H1 (cell line): ENCODE data around the gene TMC6. TPM values are rescaled to one million over a fixed set of nuclear protein-coding genes. Genes with fewer than 3 reads are reported as not detected.

Source experiments
- CTCF ChIA-PET: fragments of 300-600 bp; sonication (Branson Sonifier 250); formaldehyde crosslinking; loops from one replicate; lab custom pipeline; 2021; ENCODE audit not compliant: partially characterized antibody; lab: Charles Lee
- POLR2A ChIA-PET: fragments of 300-600 bp; sonication (Branson Sonifier 250); formaldehyde crosslinking; loops from one replicate; lab custom pipeline; 2021; ENCODE audit warnings: inconsistent platforms; ENCODE audit not compliant: partially characterized antibody; lab: Charles Lee
- DNase-seq, 2 experiments: peaks; one replicate each; pipeline versions ENCODE4 v3.0.0 to v3.0.0-alpha.2; 2010 to 2022; ENCODE audit warnings: low spot score in 2 of 2, low read depth in 1 of 2, mixed read lengths in 1 of 2
- FAIRE-seq: peaks from 2 replicates; lab custom pipeline; 2011; peaks lifted over from hg19 to GRCh38; lab: Jason Lieb, UNC
- H2AFZ ChIP-seq: 2 replicates; pipeline ENCODE4 v1.8.1; 2012; ENCODE audit warnings: low read length, inconsistent platforms
- H2AK5ac ChIP-seq: 2 replicates; pipeline ENCODE4 v1.6.1; 2013; ENCODE audit warnings: low read depth, low read length
- H2BK120ac ChIP-seq: replicated peaks from 2 replicates; pipeline ENCODE3; 2013; ENCODE audit warnings: low read depth, low read length, inconsistent platforms
- H2BK12ac ChIP-seq: 2 replicates; pipeline ENCODE4 v1.6.1; 2013; ENCODE audit warnings: low read depth, low read length
- H2BK15ac ChIP-seq: 2 replicates; pipeline ENCODE4 v1.6.1; 2013; ENCODE audit warnings: low read length
- H2BK20ac ChIP-seq: 2 replicates; pipeline ENCODE4 v1.6.1; 2013; ENCODE audit warnings: low read length
- H2BK5ac ChIP-seq: 2 replicates; pipeline ENCODE4 v1.6.1; 2013; ENCODE audit warnings: low read depth, low read length
- H3K14ac ChIP-seq: 2 replicates; pipeline ENCODE4 v1.6.1; 2013; ENCODE audit warnings: inconsistent platforms; ENCODE audit not compliant: insufficient read length
- H3K18ac ChIP-seq: 2 replicates; pipeline ENCODE4 v1.6.1; 2013; ENCODE audit warnings: low read length; ENCODE audit errors: extremely low read depth
- H3K23ac ChIP-seq: 2 replicates; pipeline ENCODE4 v1.6.1; 2013; ENCODE audit warnings: inconsistent platforms; ENCODE audit not compliant: insufficient read length
- H3K23me2 ChIP-seq: 2 replicates; pipeline ENCODE4 v1.6.1; 2013; ENCODE audit warnings: low read depth, low read length
- H3K27ac ChIP-seq: 2 replicates; pipeline ENCODE4 v1.6.1; 2011; ENCODE audit warnings: low read depth, low read length, inconsistent platforms
- H3K27me3 ChIP-seq, 4 experiments: replicated peaks in 1 of 4; 1 replicate in 1 of 4; 2 replicates in 3 of 4; pipeline versions ENCODE4 v1.6.1 to v1.8.1; 2011 to 2013; ENCODE audit warnings: low read length in 3 of 4, mild to moderate bottlenecking in 3 of 4, inconsistent platforms in 2 of 4, mixed read lengths in 2 of 4, moderate library complexity in 1 of 4; ENCODE audit not compliant: control insufficient read depth in 3 of 4, insufficient read depth in 3 of 4; ENCODE audit errors: extremely low read depth in 1 of 4
- H3K36me3 ChIP-seq, 4 experiments: 2 replicates each; pipeline versions ENCODE4 v1.6.1 to v1.8.1; 2011 to 2013; ENCODE audit warnings: mild to moderate bottlenecking in 4 of 4, low read length in 3 of 4, moderate library complexity in 2 of 4, control low read depth in 1 of 4, inconsistent platforms in 1 of 4; ENCODE audit not compliant: insufficient read depth in 4 of 4, control insufficient read depth in 2 of 4
- H3K4ac ChIP-seq: replicated peaks from 2 replicates; pipeline ENCODE3; 2013; ENCODE audit warnings: low read length, low read depth, mixed read lengths, inconsistent platforms; ENCODE audit not compliant: insufficient read length
- H3K4me1 ChIP-seq, 4 experiments: replicated peaks in 1 of 4; 1 replicate in 1 of 4; 2 replicates in 3 of 4; pipeline versions ENCODE4 v1.6.1 to v1.8.1; 2011 to 2013; ENCODE audit warnings: low read length in 3 of 4, inconsistent platforms in 2 of 4, mixed read lengths in 1 of 4; ENCODE audit not compliant: insufficient read depth in 4 of 4, control insufficient read depth in 3 of 4
- H3K4me2 ChIP-seq, 2 experiments: 2 replicates each; pipeline versions ENCODE4 v1.6.1 to v1.8.1; 2011 to 2013; ENCODE audit warnings: low read depth in 2 of 2, low read length in 2 of 2, control low read depth in 1 of 2, inconsistent platforms in 1 of 2, mild to moderate bottlenecking in 1 of 2; ENCODE audit not compliant: insufficient read depth in 1 of 2
- H3K4me3 ChIP-seq, 4 experiments: fragments of 200-600, 300-600 bp in 1 of 4; sonication (generic), shearing (Covaris generic), sonication (Bioruptor Twin) in 1 of 4; 2 replicates each; pipeline versions ENCODE4 v1.5.1 to v1.8.1; 2011 to 2016; ENCODE audit warnings: low read length in 4 of 4, low read depth in 3 of 4, control low read depth in 2 of 4, inconsistent platforms in 2 of 4, mild to moderate bottlenecking in 2 of 4, mixed read lengths in 1 of 4, moderate library complexity in 1 of 4; ENCODE audit not compliant: insufficient read depth in 2 of 4; ENCODE audit errors: extremely low read depth in 1 of 4
- H3K56ac ChIP-seq: replicated peaks from 2 replicates; pipeline ENCODE3; 2013; ENCODE audit warnings: low read depth, mild to moderate bottlenecking, mixed read lengths, low read length, inconsistent platforms; ENCODE audit not compliant: insufficient read length
- H3K79me1 ChIP-seq: 2 replicates; pipeline ENCODE4 v1.6.1; 2013; ENCODE audit warnings: low read depth, low read length, control low read depth
- H3K79me2 ChIP-seq, 2 experiments: 2 replicates each; pipeline versions ENCODE4 v1.6.1 to v1.8.1; 2012 to 2013; ENCODE audit warnings: low read length in 2 of 2, mild to moderate bottlenecking in 2 of 2, inconsistent platforms in 1 of 2; ENCODE audit not compliant: insufficient read depth in 2 of 2, control insufficient read depth in 1 of 2
- H3K9ac ChIP-seq, 4 experiments: replicated peaks in 1 of 4; 1 replicate in 1 of 4; 2 replicates in 3 of 4; pipeline versions ENCODE4 v1.6.1 to v1.8.1; 2011 to 2013; ENCODE audit warnings: low read depth in 3 of 4, low read length in 3 of 4, control low read depth in 2 of 4, mild to moderate bottlenecking in 2 of 4, moderate library complexity in 2 of 4, inconsistent platforms in 1 of 4; ENCODE audit errors: extremely low read depth in 1 of 4
- H3K9me3 ChIP-seq, 2 experiments: 2 replicates each; pipeline versions ENCODE4 v1.6.1 to v1.8.1; 2012 to 2013; ENCODE audit warnings: mild to moderate bottlenecking in 2 of 2, moderate library complexity in 2 of 2, control low read depth in 1 of 2, inconsistent platforms in 1 of 2, low read depth in 1 of 2, low read length in 1 of 2, mixed read lengths in 1 of 2; ENCODE audit not compliant: insufficient read depth in 2 of 2
- H4K20me1 ChIP-seq, 2 experiments: replicated peaks in 1 of 2; 2 replicates each; pipeline versions ENCODE3 to v1.8.1; 2011 to 2013; ENCODE audit warnings: inconsistent platforms in 2 of 2, low read length in 2 of 2, mild to moderate bottlenecking in 1 of 2; ENCODE audit not compliant: insufficient read depth in 2 of 2, control insufficient read depth in 1 of 2
- H4K5ac ChIP-seq: 2 replicates; pipeline ENCODE4 v1.6.1; 2013; ENCODE audit warnings: low read length, low read depth, mixed read lengths, inconsistent platforms; ENCODE audit not compliant: insufficient read length
- H4K8ac ChIP-seq: 2 replicates; pipeline ENCODE4 v1.8.0; 2013; ENCODE audit warnings: mild to moderate bottlenecking, moderate library complexity, low read length, inconsistent platforms; ENCODE audit not compliant: insufficient read depth; ENCODE audit errors: extremely low read depth
- H4K91ac ChIP-seq: replicated peaks from 2 replicates; pipeline ENCODE3; 2013; ENCODE audit warnings: low read length, mixed read lengths, inconsistent platforms; ENCODE audit not compliant: insufficient read length
- EZH2 ChIP-seq: fragments of 200-600 bp; sonication (generic); IDR thresholded peaks from 2 replicates; pipeline ENCODE4 v1.7.1; 2012; ENCODE audit warnings: low read depth, mild to moderate bottlenecking, moderate library complexity, low read length, inconsistent platforms; ENCODE audit not compliant: severe bottlenecking
- TAF7 ChIP-seq: optimal IDR thresholded peaks from 2 replicates; pipeline ENCODE3; 2011; ENCODE audit warnings: low read depth, mild to moderate bottlenecking, inconsistent platforms, low read length, moderate library complexity, borderline replicate concordance
- WGBS, 2 experiments: shearing (Covaris generic) in 1 of 2; methylation state at CpG; one replicate each; pipeline versions ENCODE4 v1.1.6 to v1.1.7; 2013 to 2015; ENCODE audit warnings: low lambda C conversion rate in 2 of 2, mixed read lengths in 2 of 2, inconsistent platforms in 1 of 2, low coverage in 1 of 2, missing lambda C conversion rate in 1 of 2; ENCODE audit not compliant: insufficient replicate concordance in 2 of 2, insufficient coverage in 1 of 2, insufficient read length in 1 of 2; ENCODE audit errors: extremely low coverage in 1 of 2, missing lambda C conversion rate in 1 of 2; 5-methylcytosine and 5-hydroxymethylcytosine counted together
- polyA plus RNA-seq, 7 experiments: library from polyadenylated mRNA; depleted of rRNA in 3 of 7; stranded (reverse) in 5 of 7; unstranded in 2 of 7; fragments of >200 nt in 5 of 7; fragments of 200-250 nt in 2 of 7; gene quantifications; 1 replicate in 5 of 7; 2 replicates in 1 of 7; 4 replicates in 1 of 7; pipeline versions ENCODE4 v1.2.1 to v1.2.3, GENCODE V29; 2011 to 2013; ENCODE audit warnings: missing spikeins in 2 of 7, mixed read lengths in 2 of 7
- total RNA-seq: library from RNA; stranded (reverse); fragmentation: NEBNext Ultra II Directional; extraction: Animal tissue kit (Norgen Biotek cat#: 25700); gene quantifications from 2 replicates; pipeline ENCODE4 v1.2.1, GENCODE V29; 2021

The TMC6 gene
- total and polyA plus RNA-seq, 2 of the 8 experiments (the other 6 are each of a cell fraction or from before 2014, with no cell fraction given), result 39.4 to 77.6 TPM

DNA sequence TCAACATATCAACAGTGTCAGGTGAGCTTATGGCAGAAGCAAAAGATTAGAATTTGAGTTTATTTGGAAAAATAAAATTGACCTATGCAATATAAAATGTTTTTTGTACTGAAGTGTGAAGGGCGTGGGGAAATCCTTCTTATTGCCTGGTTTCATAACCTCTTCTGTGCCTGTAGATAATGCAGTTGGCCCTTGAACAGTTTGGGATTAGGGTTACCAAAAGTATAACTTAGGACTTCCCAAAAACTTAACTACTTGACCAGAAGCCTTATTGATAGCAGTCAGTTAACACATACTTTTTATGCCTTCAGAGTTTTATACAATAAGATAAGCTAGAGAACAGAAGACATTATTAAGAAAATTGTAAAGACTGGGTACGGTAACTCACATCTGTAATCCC lies 66.0 kb downstream of the TMC6 start:
- no peak for FAIRE-seq
- no peak overlapping the region for H4K5ac ChIP-seq
- H2AFZ ChIP-seq, result no peak overlapping the region
- H3K4me3 ChIP-seq, result no peak overlapping the region
- H2BK15ac ChIP-seq, result no peak overlapping the region
- no peaks in the 10 kb centered on the region for H3K23me2 ChIP-seq
- no peaks in the 10 kb centered on the region for H3K79me2 ChIP-seq
- no peak overlapping the region for H2BK12ac ChIP-seq
- peaks cover 2% of the 10 kb centered on the region; the same call in 1 of the 2 replicates for H3K79me1 ChIP-seq
- no peaks in the 10 kb centered on the region for H3K27me3 ChIP-seq
- H4K8ac ChIP-seq, result no peak overlapping the region
- no peak overlapping the region for H2BK120ac ChIP-seq
- DNase-seq, result no peak
- H3K4me2 ChIP-seq, result no peak overlapping the region
- H3K9ac ChIP-seq, result no peak overlapping the region
- H4K91ac ChIP-seq, result no peak overlapping the region
- no peak overlapping the region for H3K56ac ChIP-seq
- no peak overlapping the region for H2BK20ac ChIP-seq
- H3K14ac ChIP-seq, result no peak overlapping the region
- ChIA-PET POLR2A (no interaction called here), CTCF (interaction anchor here (0.6 to 1.9 kb wide), 3 partner anchors 9 to 219 kb away, joined by 3 to 5 read pairs (median 3); no protein-coding TSS in a partner anchor)
- 100% methylated on average over 2 of the region's 2 CpGs; no CpG with 5 or more reads in 1 of the 2 experiments for WGBS, 2 experiments
- H3K36me3 ChIP-seq, result peaks cover 0 to 5% (median under 1%) of the 10 kb centered on the region in 4 experiments; a peak in 4 of 8 replicates
- H3K23ac ChIP-seq, result no peak overlapping the region
- H3K9me3 ChIP-seq, result no peaks in the 10 kb centered on the region
- no peak overlapping the region for H3K4ac ChIP-seq
- H4K20me1 ChIP-seq, result peaks cover 1 to 2% of the 10 kb centered on the region in 2 experiments
- no peaks in the 10 kb centered on the region for H3K4me1 ChIP-seq
- no peak overlapping the region for H3K18ac ChIP-seq
- H2AK5ac ChIP-seq, result no peak overlapping the region
- H2BK5ac ChIP-seq, result no peak overlapping the region
- no peak overlapping the region for H3K27ac ChIP-seq
- no peak for TF ChIP-seq TAF7
- TF ChIP-seq EZH2, result no peak
